Muscle of leg (tissue), 11 donors: ENCODE data around the gene CTSD. TPM values are rescaled to one million over a fixed set of nuclear protein-coding genes. Genes with fewer than 3 reads are reported as not detected.

Experiments used
- DNase-seq: peaks from one replicate; pipeline ENCODE4 v3.0.0; 2013
- H3K27ac ChIP-seq: one replicate; pipeline ENCODE4 v1.5.1; 2013; ENCODE audit warnings: mild to moderate bottlenecking, low read length, control low read depth
- H3K27me3 ChIP-seq: one replicate; pipeline ENCODE4 v1.6.1; 2013; ENCODE audit warnings: low read length; ENCODE audit not compliant: control insufficient read depth, insufficient read depth
- H3K36me3 ChIP-seq: one replicate; pipeline ENCODE4 v1.6.1; 2013; ENCODE audit warnings: low read length; ENCODE audit not compliant: control insufficient read depth, insufficient read depth
- H3K4me1 ChIP-seq: one replicate; pipeline ENCODE4 v1.6.1; 2013; ENCODE audit warnings: low read length; ENCODE audit not compliant: control insufficient read depth, insufficient read depth
- H3K4me3 ChIP-seq: one replicate; pipeline ENCODE4 v1.5.1; 2013; ENCODE audit warnings: low read length, control low read depth
- H3K9me3 ChIP-seq: replicated peaks from 2 replicates; pipeline ENCODE4 v1.6.1; 2013; ENCODE audit warnings: low read depth, low read length; ENCODE audit not compliant: control insufficient read depth
- WGBS: methylation state at CpG from one replicate; pipeline ENCODE4 v1.1.5; 2013; ENCODE audit warnings: missing lambda C conversion rate; ENCODE audit not compliant: insufficient coverage; 5-methylcytosine and 5-hydroxymethylcytosine counted together
- polyA plus RNA-seq, 8 donors: library from polyadenylated mRNA; unstranded; fragments of 120-200 nt; gene quantifications; one replicate each; pipeline versions ENCODE4 v1.2.1 to v1.2.3, GENCODE V29; 2013; ENCODE audit warnings: inconsistent platforms in 1 of 8, low replicate concordance in 1 of 8; ENCODE audit not compliant: insufficient read length in 8 of 8, insufficient read depth in 1 of 8
- total RNA-seq: library from RNA; stranded (reverse); fragments of 120-200 nt; gene quantifications from one replicate; pipeline ENCODE4 v1.2.4, GENCODE V29; 2013

The CTSD gene
- total and polyA plus RNA-seq, 9 donors: 56.9 to 120 (median 91.6) TPM

DNA sequence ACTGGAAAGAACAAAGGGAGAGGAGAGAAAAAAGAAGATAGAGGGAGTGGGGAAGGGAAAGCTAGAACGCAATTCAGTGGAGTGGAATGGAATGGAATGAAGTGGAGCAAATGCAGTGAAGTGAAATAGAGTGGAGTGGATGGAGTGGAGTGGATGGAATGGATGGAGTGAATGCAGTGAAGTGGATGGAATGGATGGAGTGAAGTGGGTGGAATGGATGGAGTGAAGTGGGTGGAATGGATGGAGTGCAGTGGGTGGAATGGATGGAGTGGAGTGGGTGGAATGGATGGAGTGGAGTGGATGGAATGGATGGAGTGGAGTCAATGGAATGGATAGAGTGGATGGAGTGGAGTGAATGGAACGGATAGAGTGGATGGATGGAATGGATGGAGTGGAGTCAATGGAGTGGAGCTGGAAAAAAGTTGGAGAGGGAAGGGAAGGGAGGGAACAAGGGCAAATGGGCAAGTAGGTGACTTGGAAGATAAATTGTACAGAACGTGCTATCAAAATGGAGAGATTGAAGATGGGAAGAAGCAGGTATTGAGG lies 27.2 kb downstream of the CTSD start:
- Histone ChIP-seq H3K4me3 (no peak overlapping the region), H3K27ac (no peak overlapping the region), H3K36me3 (no peaks in the 10 kb centered on the region), H3K9me3 (peaks cover 11% of the 10 kb centered on the region), H3K27me3 (peaks cover 47% of the 10 kb centered on the region), H3K4me1 (no peaks in the 10 kb centered on the region)
- 44% methylated on average over 2 of the region's 3 CpGs for WGBS
- no peak for DNase-seq

DNA sequence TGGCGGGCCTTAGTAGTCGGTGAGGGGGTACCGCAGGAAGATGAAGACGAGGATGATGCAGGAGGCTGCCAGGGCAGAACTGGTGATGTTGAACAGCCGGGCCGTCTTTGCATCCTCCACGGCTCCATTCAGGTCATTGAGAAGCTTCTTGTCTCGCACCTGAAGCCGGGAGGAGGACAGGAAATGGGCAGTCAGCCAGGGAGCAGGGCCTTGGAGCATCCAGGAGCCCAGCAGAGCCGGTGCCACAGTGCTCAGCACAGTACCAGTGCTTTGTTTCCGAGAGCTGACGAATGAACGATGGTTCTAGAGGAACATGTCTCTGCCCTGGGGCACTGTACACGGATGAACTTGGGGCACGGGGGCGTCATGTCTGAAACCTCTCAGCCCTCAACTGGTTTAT lies 28.5 kb downstream of the CTSD start:
- no peaks in the 10 kb centered on the region for H3K36me3 ChIP-seq
- H3K27ac ChIP-seq: no peak overlapping the region
- peaks cover 4% of the 10 kb centered on the region for H3K4me1 ChIP-seq
- H3K4me3 ChIP-seq: no peak overlapping the region
- 83% methylated on average over 13 of the region's 16 CpGs for WGBS
- peaks cover 45% of the 10 kb centered on the region for H3K27me3 ChIP-seq
- no peak for DNase-seq
- H3K9me3 ChIP-seq: peaks cover 11% of the 10 kb centered on the region

DNA sequence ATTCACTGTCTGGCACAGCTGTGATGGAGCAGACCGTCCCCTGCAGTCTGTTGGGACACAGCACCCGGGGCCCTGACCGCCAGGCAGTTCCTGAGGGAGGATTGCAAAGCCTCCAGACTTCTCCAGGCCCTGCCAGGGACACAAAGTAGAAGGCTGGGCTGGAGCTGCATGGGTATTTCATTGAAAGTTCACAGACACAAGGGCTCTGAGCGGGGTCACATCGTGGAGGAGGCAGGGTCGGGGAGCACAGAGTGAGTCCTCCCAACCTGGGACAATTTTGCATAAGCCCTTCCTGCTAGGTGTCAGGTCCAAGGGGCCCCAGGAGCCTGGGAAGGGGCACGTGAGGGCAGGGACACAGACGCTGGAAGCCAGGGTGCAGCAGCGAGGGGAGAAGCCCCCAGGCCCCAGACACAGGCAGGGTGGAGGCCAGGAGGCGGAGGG lies 29.1 kb downstream of the CTSD start:
- WGBS: 54% methylated on average over 8 of the region's 10 CpGs
- Histone ChIP-seq H3K27me3 (peaks cover 45% of the 10 kb centered on the region), H3K9me3 (peaks cover 11% of the 10 kb centered on the region)

DNA sequence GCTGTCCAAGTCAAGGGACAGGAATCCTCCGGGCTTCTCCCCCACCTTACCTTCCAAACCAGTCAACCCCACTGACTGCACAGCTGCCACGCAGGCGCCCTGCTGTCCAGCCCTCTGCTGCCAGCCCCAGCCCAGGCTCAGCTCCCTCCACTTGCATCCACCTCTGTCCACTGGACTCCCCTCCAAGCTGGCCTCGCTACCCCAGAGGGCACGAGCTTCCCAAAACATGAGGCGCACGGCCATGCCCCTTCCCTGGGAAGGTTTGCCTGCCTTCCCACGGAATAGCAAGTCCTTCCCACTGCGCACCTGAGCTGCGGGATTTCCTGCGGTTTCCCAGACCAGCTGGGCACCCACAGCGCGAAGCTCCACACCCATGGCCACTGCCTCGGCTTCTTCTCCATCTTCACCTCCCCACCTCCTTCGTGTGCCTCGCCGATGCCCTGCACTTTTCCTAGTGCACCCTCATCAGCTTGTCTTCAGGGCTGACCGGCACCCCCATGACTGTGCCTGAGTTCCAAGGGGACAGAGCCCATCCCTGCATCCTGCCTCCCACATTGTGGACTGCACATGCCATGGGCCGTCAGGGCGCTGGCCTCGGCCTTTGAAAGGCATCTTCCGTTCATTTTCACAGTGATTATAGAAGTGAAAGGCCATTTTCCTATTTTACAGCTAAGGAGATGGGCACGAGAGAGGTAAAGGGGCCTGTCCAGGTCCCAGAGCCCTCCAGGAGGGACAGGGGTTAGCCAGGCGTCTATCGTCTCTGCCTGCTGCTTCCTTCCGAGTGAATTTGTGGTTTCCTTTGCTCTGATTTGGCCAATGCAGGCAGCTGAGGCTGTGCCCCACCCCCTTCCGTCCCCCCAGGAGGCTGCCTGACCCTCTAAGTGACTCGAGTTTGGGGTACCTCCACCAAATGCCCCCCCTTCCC lies 29.7 kb downstream of the CTSD start:
- 71% methylated on average over 23 of the region's 28 CpGs for WGBS
- H3K27ac ChIP-seq: no peak overlapping the region
- H3K4me3 ChIP-seq: no peak overlapping the region
- DNase-seq: no peak
- H3K36me3 ChIP-seq: no peaks in the 10 kb centered on the region
- peaks cover 11% of the 10 kb centered on the region for H3K9me3 ChIP-seq
- H3K4me1 ChIP-seq: peaks cover 6% of the 10 kb centered on the region
- H3K27me3 ChIP-seq: peaks cover 48% of the 10 kb centered on the region

More for the DNA sequence above, 29.1 kb downstream of the CTSD start:
- H3K4me1 ChIP-seq: peaks cover 6% of the 10 kb centered on the region
- H3K4me3 ChIP-seq: no peak overlapping the region
- no peaks in the 10 kb centered on the region for H3K36me3 ChIP-seq
- H3K27ac ChIP-seq: no peak overlapping the region
- no peak for DNase-seq

DNA sequence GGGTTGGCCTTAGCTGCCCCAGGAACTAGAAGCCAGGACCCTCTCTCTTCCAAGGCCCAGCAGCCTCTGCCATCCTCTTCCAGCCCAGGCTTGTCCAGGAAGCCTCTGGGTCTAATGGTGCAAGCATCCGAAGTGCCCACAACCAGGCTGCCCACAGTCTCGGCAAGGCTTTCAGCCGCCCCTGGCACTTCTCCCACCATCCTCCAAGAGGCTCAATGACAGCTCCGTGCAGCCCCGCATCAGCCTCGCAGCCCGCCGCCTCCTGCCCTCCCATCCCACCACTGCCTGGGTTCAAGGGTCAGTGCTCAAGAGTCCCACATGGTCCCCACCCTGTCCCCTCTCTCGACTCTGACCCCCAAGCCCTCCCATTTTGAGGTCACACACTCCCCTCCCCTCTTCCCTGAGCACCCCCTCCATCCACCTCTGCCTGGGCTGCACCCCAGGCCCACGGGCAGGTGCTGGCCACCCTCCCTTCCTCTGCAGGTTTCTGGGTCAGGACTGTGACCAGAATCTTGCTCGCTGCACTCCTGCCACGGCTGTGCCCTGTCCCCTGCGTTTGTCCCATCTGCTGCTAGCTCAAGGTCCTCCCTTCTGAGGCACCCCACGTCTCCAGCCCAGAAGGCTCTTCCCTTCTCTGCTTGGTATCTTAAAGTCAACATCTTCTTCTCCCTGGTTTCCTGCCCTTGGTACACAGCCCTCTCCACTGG lies 30.6 kb downstream of the CTSD start:
- H3K27ac ChIP-seq: no peak overlapping the region
- no peak for DNase-seq
- no peaks in the 10 kb centered on the region for H3K36me3 ChIP-seq
- H3K9me3 ChIP-seq: peaks cover 11% of the 10 kb centered on the region
- H3K27me3 ChIP-seq: peaks cover 52% of the 10 kb centered on the region
- WGBS: 66% methylated on average over 14 of the region's 14 CpGs
- H3K4me1 ChIP-seq: peaks cover 6% of the 10 kb centered on the region
- no peak overlapping the region for H3K4me3 ChIP-seq

DNA sequence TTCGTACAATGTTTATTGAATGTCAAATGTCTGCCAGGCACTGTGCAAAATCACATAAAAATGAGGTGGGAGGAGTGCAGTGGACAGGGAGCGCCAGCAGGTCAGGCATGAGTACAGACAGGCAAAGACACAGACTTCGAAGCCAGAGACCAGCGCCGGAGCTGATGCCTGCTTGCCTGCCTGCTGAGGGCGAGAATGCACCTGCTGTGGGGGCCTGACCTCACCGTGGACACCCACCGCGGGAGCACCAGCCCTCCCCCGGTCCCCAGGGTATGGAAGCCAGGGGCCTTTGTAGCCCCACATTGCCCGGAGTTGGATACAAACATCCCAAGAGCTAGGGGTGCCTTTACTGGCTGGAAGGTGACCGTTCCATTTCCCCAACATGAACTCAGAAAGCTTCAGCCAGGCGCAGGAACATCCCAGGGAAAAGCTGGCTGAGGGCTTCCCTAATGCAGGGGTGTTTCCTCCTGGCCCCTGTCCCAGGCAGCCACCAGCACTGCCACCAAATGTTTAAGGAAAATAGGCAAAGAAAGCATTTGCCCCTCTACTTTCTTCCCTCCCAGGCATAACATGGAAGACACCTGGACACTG lies 31.2 kb downstream of the CTSD start:
- peaks cover 57% of the 10 kb centered on the region for H3K27me3 ChIP-seq
- H3K36me3 ChIP-seq: no peaks in the 10 kb centered on the region
- H3K27ac ChIP-seq: no peak overlapping the region
- DNase-seq: no peak
- H3K9me3 ChIP-seq: peaks cover 11% of the 10 kb centered on the region
- H3K4me1 ChIP-seq: peaks cover 6% of the 10 kb centered on the region
- H3K4me3 ChIP-seq: no peak overlapping the region
- 35% methylated on average over 13 of the region's 13 CpGs for WGBS

DNA sequence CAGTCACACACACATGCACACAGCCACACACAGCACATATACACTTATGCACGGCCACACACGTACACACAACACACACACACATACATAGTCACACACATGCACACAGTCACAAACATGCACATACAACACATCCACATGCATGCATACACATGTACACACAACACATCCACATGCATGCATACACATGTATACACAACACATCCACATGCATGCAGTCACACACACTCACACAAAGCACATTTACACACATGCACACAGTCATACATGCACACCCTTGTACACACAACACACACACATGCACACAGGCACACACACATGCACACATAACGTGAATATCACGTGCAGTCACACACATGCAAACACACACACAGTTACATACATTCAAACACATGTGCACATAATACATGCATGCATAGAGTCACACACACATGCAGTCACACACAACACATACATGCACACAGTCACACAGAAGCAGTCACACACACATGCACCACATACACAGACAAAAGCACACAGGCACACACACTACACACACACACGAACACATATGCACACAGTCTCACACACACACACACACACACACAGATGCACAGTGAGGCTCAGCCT lies 32.2 kb downstream of the CTSD start:
- 88% methylated on average over 4 of the region's 5 CpGs for WGBS

DNA sequence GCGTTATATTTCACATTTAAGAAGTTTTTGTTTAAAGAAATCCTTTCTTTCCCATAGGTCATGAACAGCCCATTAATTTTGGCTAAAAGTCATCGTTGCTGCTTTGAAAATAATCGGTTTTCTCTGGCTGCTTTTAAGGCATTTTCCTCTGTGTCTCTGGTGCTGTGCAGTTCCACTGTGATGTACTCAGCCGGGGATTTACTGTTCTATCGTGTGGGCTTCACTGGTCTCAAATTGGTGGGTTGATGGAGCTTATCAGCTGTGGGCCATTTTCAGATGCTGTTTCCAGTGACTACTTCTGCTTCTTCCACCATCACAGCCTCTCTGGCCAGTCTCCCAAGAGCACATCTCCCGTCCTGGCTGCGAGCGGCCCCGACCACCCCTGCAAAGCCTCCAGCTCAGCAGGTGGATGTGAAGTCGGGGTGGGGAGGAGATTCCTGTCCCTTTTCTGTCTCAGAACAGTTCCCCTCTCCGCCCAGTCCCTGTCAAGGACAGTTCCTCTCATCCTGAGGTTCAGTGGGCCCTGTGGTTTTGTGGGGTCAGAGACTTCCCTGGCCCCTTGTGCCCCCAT lies 33.6 kb downstream of the CTSD start:
- H3K4me1 ChIP-seq: peaks cover 6% of the 10 kb centered on the region
- H3K27me3 ChIP-seq: peaks cover 58% of the 10 kb centered on the region
- WGBS: 65% methylated on average over 2 of the region's 11 CpGs
- no peak for DNase-seq
- no peaks in the 10 kb centered on the region for H3K9me3 ChIP-seq
- no peak overlapping the region for H3K4me3 ChIP-seq
- no peak overlapping the region for H3K27ac ChIP-seq
- no peaks in the 10 kb centered on the region for H3K36me3 ChIP-seq

More for the DNA sequence above, 32.2 kb downstream of the CTSD start:
- Histone ChIP-seq H3K27me3 (peaks cover 60% of the 10 kb centered on the region), H3K9me3 (peaks cover 2% of the 10 kb centered on the region), H3K4me1 (peaks cover 6% of the 10 kb centered on the region), H3K4me3 (no peak overlapping the region), H3K36me3 (no peaks in the 10 kb centered on the region), H3K27ac (no peak overlapping the region)
- no peak for DNase-seq

DNA sequence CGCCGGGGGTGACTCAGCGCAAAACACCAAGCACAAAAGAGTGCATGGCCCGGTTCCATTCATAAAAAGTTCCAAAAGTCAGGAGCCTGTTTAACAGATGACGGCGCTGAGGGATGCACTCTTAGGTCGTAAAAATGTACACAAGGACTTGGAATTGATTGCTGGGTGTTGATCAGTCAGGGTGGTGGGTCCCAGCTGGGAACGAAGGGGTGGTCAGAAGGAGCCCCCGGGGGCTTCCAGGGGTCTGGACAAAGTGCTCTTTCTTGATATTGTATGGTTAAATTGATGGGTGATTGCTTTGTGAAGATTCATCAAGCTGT lies 34.1 kb downstream of the CTSD start:
- WGBS: 48% methylated on average over 8 of the region's 9 CpGs
- no peak overlapping the region for H3K4me3 ChIP-seq

More for the DNA sequence above, 34.1 kb downstream of the CTSD start:
- Histone ChIP-seq H3K4me1 (peaks cover 6% of the 10 kb centered on the region), H3K27ac (no peak overlapping the region), H3K27me3 (peaks cover 55% of the 10 kb centered on the region), H3K9me3 (no peaks in the 10 kb centered on the region), H3K36me3 (no peaks in the 10 kb centered on the region)
- DNase-seq: no peak
